Neuronal stem cell (in vitro differentiated cells): ENCODE measurements around the gene TSPOAP1.
A peak's percentile ranks its signal among the peaks of the same experiment; 100 is the strongest.

Source experiments
- DNase-seq: peaks from one replicate; pipeline ENCODE4 v3.0.0-alpha.2; 2013; ENCODE audit warnings: low spot score
- H2AFZ ChIP-seq: one replicate; pipeline ENCODE4 v1.6.1; 2013; ENCODE audit warnings: mild to moderate bottlenecking, low read length, inconsistent platforms
- H2AK5ac ChIP-seq: 2 replicates; pipeline ENCODE4 v1.6.1; 2013; ENCODE audit warnings: low read depth, mild to moderate bottlenecking, inconsistent platforms, low read length, moderate library complexity, mixed read lengths
- H2BK120ac ChIP-seq: 2 replicates; pipeline ENCODE4 v1.6.1; 2013; ENCODE audit warnings: low read depth, mild to moderate bottlenecking, inconsistent platforms, low read length, moderate library complexity, mixed read lengths
- H2BK12ac ChIP-seq: one replicate; pipeline ENCODE4 v1.6.1; 2013; ENCODE audit warnings: low read length, inconsistent platforms
- H2BK15ac ChIP-seq: 2 replicates; pipeline ENCODE4 v1.6.1; 2013; ENCODE audit warnings: mild to moderate bottlenecking, low read length, inconsistent platforms, mixed read lengths
- H2BK5ac ChIP-seq: one replicate; pipeline ENCODE4 v1.6.1; 2013; ENCODE audit warnings: inconsistent platforms, mild to moderate bottlenecking, low read length, moderate library complexity
- H3K14ac ChIP-seq: one replicate; pipeline ENCODE4 v1.6.1; 2013; ENCODE audit warnings: low read length, inconsistent platforms
- H3K18ac ChIP-seq: 2 replicates; pipeline ENCODE4 v1.6.1; 2013; ENCODE audit warnings: low read length, inconsistent platforms
- H3K23ac ChIP-seq: 2 replicates; pipeline ENCODE4 v1.6.1; 2013; ENCODE audit warnings: low read depth, mild to moderate bottlenecking, mixed read lengths, low read length, inconsistent platforms; ENCODE audit not compliant: poor library complexity
- H3K27ac ChIP-seq: replicated peaks from 3 replicates; pipeline ENCODE4 v1.5.1; 2013; ENCODE audit warnings: low read length, inconsistent platforms
- H3K27me3 ChIP-seq, 3 experiments: 2 replicates each; pipeline ENCODE4 v1.6.1; 2013; ENCODE audit warnings: low read length in 3 of 3, mild to moderate bottlenecking in 2 of 3, inconsistent platforms in 1 of 3, low read depth in 1 of 3, mixed read lengths in 1 of 3, moderate library complexity in 1 of 3; ENCODE audit not compliant: control insufficient read depth in 3 of 3, insufficient read depth in 3 of 3
- H3K36me3 ChIP-seq, 2 donors: replicated peaks in 1 of 2; 2 replicates each; pipeline ENCODE4 v1.6.1; 2013; ENCODE audit warnings: low read length in 2 of 2; ENCODE audit not compliant: control insufficient read depth in 2 of 2, insufficient read depth in 2 of 2
- H3K4ac ChIP-seq: 2 replicates; pipeline ENCODE4 v1.6.1; 2013; ENCODE audit warnings: inconsistent platforms, mild to moderate bottlenecking, low read length, moderate library complexity
- H3K4me1 ChIP-seq, 2 donors: 1 replicate in 1 of 2; 2 replicates in 1 of 2; pipeline ENCODE4 v1.6.1; 2013; ENCODE audit warnings: low read length in 2 of 2, low read depth in 1 of 2; ENCODE audit not compliant: control insufficient read depth in 2 of 2, insufficient read depth in 1 of 2
- H3K4me2 ChIP-seq: one replicate; pipeline ENCODE4 v1.6.1; 2013; ENCODE audit warnings: mild to moderate bottlenecking, low read length, inconsistent platforms; ENCODE audit not compliant: insufficient read depth, poor library complexity, severe bottlenecking
- H3K4me3 ChIP-seq, 2 donors: 2 replicates each; pipeline ENCODE4 v1.5.1; 2013; ENCODE audit warnings: low read length in 2 of 2, mild to moderate bottlenecking in 2 of 2, inconsistent platforms in 1 of 2, moderate library complexity in 1 of 2
- H3K79me1 ChIP-seq: one replicate; pipeline ENCODE4 v1.6.1; 2013; ENCODE audit warnings: low read depth, mild to moderate bottlenecking, inconsistent platforms, low read length, moderate library complexity
- H3K9ac ChIP-seq: one replicate; pipeline ENCODE4 v1.6.1; 2013; ENCODE audit warnings: mild to moderate bottlenecking, low read depth, low read length, inconsistent platforms; ENCODE audit not compliant: poor library complexity
- H3K9me3 ChIP-seq, 2 donors: replicated peaks in 1 of 2; 2 replicates each; pipeline versions ENCODE3 to v1.6.1; 2013; ENCODE audit warnings: low read length in 2 of 2, mild to moderate bottlenecking in 2 of 2, inconsistent platforms in 1 of 2, low read depth in 1 of 2, mixed read lengths in 1 of 2, moderate library complexity in 1 of 2; ENCODE audit not compliant: control insufficient read depth in 2 of 2, insufficient read depth in 1 of 2
- H4K8ac ChIP-seq: one replicate; pipeline ENCODE4 v1.6.1; 2013; ENCODE audit warnings: low read depth, mild to moderate bottlenecking, inconsistent platforms, low read length, moderate library complexity
- H4K91ac ChIP-seq: one replicate; pipeline ENCODE4 v1.6.1; 2013; ENCODE audit warnings: low read length, low read depth, mild to moderate bottlenecking, inconsistent platforms; ENCODE audit not compliant: poor library complexity
- WGBS, 2 donors: extraction: QIAGEN DNeasy Blood & Tissue Kit; methylation state at CpG; one replicate each; pipeline ENCODE4 v1.1.7; 2013; ENCODE audit warnings: missing lambda C conversion rate in 2 of 2, mixed read lengths in 1 of 2; ENCODE audit not compliant: insufficient read length in 2 of 2, insufficient replicate concordance in 1 of 2; ENCODE audit errors: extremely low coverage in 2 of 2; 5-methylcytosine and 5-hydroxymethylcytosine counted together

TSPOAP1 gene

DNA sequence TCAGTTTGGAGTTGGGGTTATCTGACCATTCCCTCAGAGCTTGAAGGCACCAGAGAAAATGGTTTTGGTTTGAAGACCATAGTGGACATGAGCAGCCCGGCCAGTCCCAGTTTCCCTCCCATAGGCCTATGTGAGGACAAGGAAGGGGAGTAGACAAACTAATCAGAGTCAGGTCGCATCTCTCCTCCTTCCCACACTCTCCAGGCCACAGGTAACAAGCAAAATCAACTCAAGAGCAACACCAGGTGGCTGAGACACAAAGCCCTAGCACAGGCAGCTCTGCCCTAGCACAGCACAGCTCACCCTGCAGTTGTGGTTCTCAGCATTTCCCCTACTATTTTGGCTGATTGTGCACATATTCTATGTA is 16.2 kb upstream of the TSPOAP1 start:
- Histone ChIP-seq H3K27me3 (no peaks in the 10 kb centered on the region), H4K91ac (no peak overlapping the region), H3K18ac (no peak overlapping the region), H2BK15ac (no peak overlapping the region), H3K79me1 (no peaks in the 10 kb centered on the region), H3K4me2 (no peak overlapping the region), H3K9me3 (peaks cover 0 to 2% of the 10 kb centered on the region in 2 donors), H2AFZ (no peak overlapping the region), H3K14ac (no peak overlapping the region), H2BK12ac (no peak overlapping the region), H3K9ac (no peak overlapping the region), H3K4me1 (no peaks in the 10 kb centered on the region), H2BK5ac (no peak overlapping the region), H3K4ac (no peak overlapping the region), H2AK5ac (no peak overlapping the region), H3K27ac (no peak overlapping the region), H2BK120ac (no peak overlapping the region), H3K36me3 (peaks cover 43 to 64% of the 10 kb centered on the region in 2 donors), H3K23ac (no peak overlapping the region), H3K4me3 (no peak overlapping the region), H4K8ac (no peak overlapping the region)
- no CpG with 5 or more reads among the region's 2 CpGs for WGBS, 2 donors
- DNase-seq, result no peak

- no CpG with 5 or more reads among the region's 9 CpGs for WGBS, 2 donors
Observed at GRCh38 chr17:58344047-58344790, 15.6 kb upstream of the TSPOAP1 start.

GRCh38 chr17:58343131-58343530 is 14.5 kb upstream of the TSPOAP1 start:
- no peak overlapping the region for H2AFZ ChIP-seq
- no peaks in the 10 kb centered on the region for H3K27me3 ChIP-seq
- no peak overlapping the region for H3K4me2 ChIP-seq
- H3K9me3 ChIP-seq, result peaks cover 0 to 2% of the 10 kb centered on the region in 2 donors
- H3K4ac ChIP-seq, result no peak overlapping the region
- no peak overlapping the region for H3K4me3 ChIP-seq
- H3K27ac ChIP-seq, result no peak overlapping the region
- H3K36me3 ChIP-seq, result peaks cover 34 to 47% of the 10 kb centered on the region in 2 donors
- no peak overlapping the region for H4K91ac ChIP-seq
- H3K9ac ChIP-seq, result no peak overlapping the region
- H2BK12ac ChIP-seq, result no peak overlapping the region
- H2BK120ac ChIP-seq, result no peak overlapping the region
- DNase-seq, result no peak
- H3K23ac ChIP-seq, result no peak overlapping the region
- no peak overlapping the region for H2BK5ac ChIP-seq
- peaks cover 3 to 8% of the 10 kb centered on the region in 2 donors for H3K4me1 ChIP-seq
- H3K14ac ChIP-seq, result no peak overlapping the region
- H3K18ac ChIP-seq, result no peak overlapping the region
- no CpG with 5 or more reads among the region's 4 CpGs for WGBS, 2 donors
- no peaks in the 10 kb centered on the region for H3K79me1 ChIP-seq
- H2BK15ac ChIP-seq, result no peak overlapping the region
- no peak overlapping the region for H2AK5ac ChIP-seq
- no peak overlapping the region for H4K8ac ChIP-seq

More at GRCh38 chr17:58344047-58344790, 15.6 kb upstream of the TSPOAP1 start:
- Histone ChIP-seq H4K8ac (no peak overlapping the region), H3K9me3 (peaks cover 0 to 2% of the 10 kb centered on the region in 2 donors), H3K23ac (peak overlapping the region; percentile 14), H2BK5ac (no peak overlapping the region), H3K27ac (no peak overlapping the region), H3K14ac (no peak overlapping the region), H3K4me1 (peaks cover 0 to under 1% of the 10 kb centered on the region in 2 donors), H2AFZ (no peak overlapping the region), H3K79me1 (no peaks in the 10 kb centered on the region), H2BK12ac (no peak overlapping the region), H3K18ac (no peak overlapping the region), H4K91ac (no peak overlapping the region), H3K9ac (no peak overlapping the region), H2AK5ac (no peak overlapping the region), H2BK120ac (no peak overlapping the region), H3K36me3 (peaks cover 38 to 58% of the 10 kb centered on the region in 2 donors), H3K4me3 (no peak overlapping the region), H3K27me3 (no peaks in the 10 kb centered on the region), H2BK15ac (no peak overlapping the region), H3K4me2 (no peak overlapping the region), H3K4ac (no peak overlapping the region)
- DNase-seq, result no peak

- Histone ChIP-seq H3K18ac (no peak overlapping the region), H4K8ac (no peak overlapping the region), H3K27me3 (no peaks in the 10 kb centered on the region), H3K4me1 (peaks cover 8 to 17% of the 10 kb centered on the region in 2 donors), H3K27ac (no peak overlapping the region), H2BK5ac (no peak overlapping the region), H2AFZ (no peak overlapping the region), H3K9me3 (peaks cover 0 to 2% of the 10 kb centered on the region in 2 donors), H2BK120ac (no peak overlapping the region), H3K4ac (no peak overlapping the region), H3K4me2 (no peak overlapping the region), H3K23ac (no peak overlapping the region), H3K36me3 (peaks cover 25 to 36% of the 10 kb centered on the region in 2 donors), H3K9ac (no peak overlapping the region), H2BK12ac (no peak overlapping the region), H4K91ac (no peak overlapping the region), H3K4me3 (no peak overlapping the region), H2AK5ac (no peak overlapping the region), H2BK15ac (no peak overlapping the region), H3K79me1 (no peaks in the 10 kb centered on the region), H3K14ac (no peak overlapping the region)
- DNase-seq, result no peak
- no CpG with 5 or more reads among the region's 4 CpGs for WGBS, 2 donors
Observed at GRCh38 chr17:58341861-58342475, 13.4 kb upstream of the TSPOAP1 start.
